ENCODE results near the gene DFFA. TPM values are rescaled to one million over a fixed set of nuclear protein-coding genes. Genes with fewer than 3 reads are reported as not detected.
A peak's percentile ranks its signal among the peaks of the same experiment; 100 is the strongest.
"Not testable (repeated sequence)": the region's sequence is repeated elsewhere in the genome, so short reads cannot be mapped to it uniquely, and the experiment has no call there.

DFFA gene
- total and polyA plus RNA-seq, 2 experiments from 2014 or later: 35.0 to 50.3 TPM

DNA sequence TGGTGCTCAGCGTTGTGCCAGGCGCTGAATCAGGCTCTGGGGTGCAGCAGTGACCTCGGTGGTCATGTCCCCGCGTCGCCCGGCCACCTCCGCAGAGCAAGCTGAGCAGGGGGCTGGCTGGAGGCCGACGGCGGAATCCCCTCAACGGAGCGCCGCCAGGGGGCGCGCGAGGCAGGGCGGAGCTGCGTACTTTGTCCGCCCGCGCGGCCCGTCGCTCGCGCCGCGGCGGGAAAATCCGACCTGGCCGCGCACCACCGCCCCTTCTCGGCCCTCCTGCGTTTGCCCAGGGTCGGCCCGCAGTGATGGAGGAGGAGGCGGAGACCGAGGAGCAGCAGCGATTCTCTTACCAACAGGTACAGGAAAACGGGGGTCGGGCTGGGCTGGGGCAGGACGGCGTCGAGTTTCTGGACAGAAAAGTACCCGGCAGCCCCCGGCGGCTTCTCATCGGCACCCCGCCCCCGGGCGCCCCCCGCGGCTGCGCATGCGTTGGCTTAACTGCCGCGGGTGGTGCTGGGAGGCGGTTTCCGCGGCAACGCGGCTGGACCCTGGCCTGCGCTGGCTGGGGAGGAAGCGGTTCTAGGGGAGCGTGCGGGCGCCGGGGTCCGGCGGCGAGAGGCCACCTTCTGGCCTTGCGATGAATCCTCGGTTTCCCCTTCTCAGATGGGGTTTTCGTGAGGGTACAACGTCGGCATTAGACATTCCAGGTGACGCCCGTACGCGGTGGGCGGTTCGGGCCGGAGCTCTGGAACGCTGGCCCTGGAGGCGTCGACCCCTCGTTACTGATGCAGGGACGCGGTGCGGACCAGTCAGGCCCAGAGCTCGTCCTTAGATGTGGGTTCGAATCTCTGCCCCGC is 41.9 kb downstream of the DFFA start, which contains the start of gene CENPS:
CENPS (plus strand) TSS at position 218 of the 854 bp plus-strand sequence; CDS start at position 303, 85 bp downstream.
- peaks cover 18% of the 10 kb centered on the region for H3K79me2 ChIP-seq (ENCODE audit: insufficient read depth)
- no peaks in the 10 kb centered on the region for H3K36me3 ChIP-seq (ENCODE audit: low read depth)
- H3F3A ChIP-seq (ENCODE audit: insufficient read depth): no peaks in the 10 kb centered on the region
- H3K9ac ChIP-seq: peak within 1 kb of the TSS; percentile 92
- peak within 1 kb of the TSS; percentile 76 for H3K27ac ChIP-seq
- no peaks in the 10 kb centered on the region for H3K9me3 ChIP-seq (ENCODE audit: low read depth)
- H3K4me3 ChIP-seq: peak within 1 kb of the TSS; percentile 95
- H2AFZ ChIP-seq: peak within 1 kb of the TSS; percentile 94
- peak within 1 kb of the TSS; percentile 98 for H3K4me2 ChIP-seq (ENCODE audit: unreplicated experiment)
- WGBS, 2 experiments (ENCODE audit: low coverage in 1 of 2, low lambda C conversion rate in 2 of 2, missing lambda C conversion rate in 2 of 2): 1% methylated on average over 54 to 63 of the region's 95 CpGs
- H3K4me1 ChIP-seq (ENCODE audit: insufficient read depth): peaks cover 10% of the 10 kb centered on the region
- H4K20me1 ChIP-seq (ENCODE audit: insufficient read depth): no peaks in the 10 kb centered on the region
- no peaks in the 10 kb centered on the region for H3K27me3 ChIP-seq (replicated peaks; ENCODE audit: insufficient read depth)
- H3K9me2 ChIP-seq (ENCODE audit: insufficient read depth): no peaks in the 10 kb centered on the region
- TF ChIP-seq EZH2phosphoT487 (IDR thresholded peaks at IDR 0.05; ENCODE audit: insufficient read depth, low read depth): no peak
- TF ChIP-seq EZH2 (IDR thresholded peaks at IDR 0.05; ENCODE audit: insufficient read depth, poor library complexity, severe bottlenecking): no peak
- peak; percentile 96 for DNase-seq
- in situ Hi-C loops (cut with MboI): no loop called here

DNA sequence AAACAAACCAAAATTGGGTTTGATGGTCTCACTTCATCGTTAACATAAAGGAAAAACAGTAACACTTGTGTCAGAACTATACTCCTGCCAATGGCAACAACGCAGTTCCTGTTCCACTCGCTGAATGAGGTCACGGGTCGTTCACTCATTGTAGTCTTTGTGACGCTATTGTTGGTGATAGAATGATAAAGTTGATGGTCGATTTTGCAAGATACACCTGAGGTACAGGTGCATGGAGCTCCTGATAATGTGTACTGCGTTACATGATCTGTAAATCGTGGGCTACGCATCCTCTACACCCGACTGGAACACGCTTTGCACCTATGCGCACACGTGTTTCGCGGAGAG is 42.5 kb downstream of the DFFA start:
- peak overlapping the region; percentile 95 for H3K4me3 ChIP-seq
- no peaks in the 10 kb centered on the region for H3K27me3 ChIP-seq (replicated peaks; ENCODE audit: insufficient read depth)
- no peaks in the 10 kb centered on the region for H3K36me3 ChIP-seq (ENCODE audit: low read depth)
- no peak for TF ChIP-seq EZH2 (IDR thresholded peaks at IDR 0.05; ENCODE audit: insufficient read depth, poor library complexity, severe bottlenecking)
- 15 to 17% methylated on average over 16 of the region's 16 CpGs for WGBS, 2 experiments (ENCODE audit: low coverage in 1 of 2, low lambda C conversion rate in 2 of 2, missing lambda C conversion rate in 2 of 2)
- DNase-seq: peak; percentile 63
- peaks cover 10% of the 10 kb centered on the region for H3K4me1 ChIP-seq (ENCODE audit: insufficient read depth)
- in situ Hi-C loops (cut with MboI): no loop called here
- H3K9me3 ChIP-seq (ENCODE audit: low read depth): no peaks in the 10 kb centered on the region
- H3K9me2 ChIP-seq (ENCODE audit: insufficient read depth): no peaks in the 10 kb centered on the region
- no peaks in the 10 kb centered on the region for H4K20me1 ChIP-seq (ENCODE audit: insufficient read depth)
- no peaks in the 10 kb centered on the region for H3F3A ChIP-seq (ENCODE audit: insufficient read depth)
- peak overlapping the region; percentile 98 for H3K4me2 ChIP-seq (ENCODE audit: unreplicated experiment)
- H3K9ac ChIP-seq: peak overlapping the region; percentile 92
- peaks cover 18% of the 10 kb centered on the region for H3K79me2 ChIP-seq (ENCODE audit: insufficient read depth)
- peak overlapping the region; percentile 94 for H2AFZ ChIP-seq
- H3K27ac ChIP-seq: no peak overlapping the region

DNA sequence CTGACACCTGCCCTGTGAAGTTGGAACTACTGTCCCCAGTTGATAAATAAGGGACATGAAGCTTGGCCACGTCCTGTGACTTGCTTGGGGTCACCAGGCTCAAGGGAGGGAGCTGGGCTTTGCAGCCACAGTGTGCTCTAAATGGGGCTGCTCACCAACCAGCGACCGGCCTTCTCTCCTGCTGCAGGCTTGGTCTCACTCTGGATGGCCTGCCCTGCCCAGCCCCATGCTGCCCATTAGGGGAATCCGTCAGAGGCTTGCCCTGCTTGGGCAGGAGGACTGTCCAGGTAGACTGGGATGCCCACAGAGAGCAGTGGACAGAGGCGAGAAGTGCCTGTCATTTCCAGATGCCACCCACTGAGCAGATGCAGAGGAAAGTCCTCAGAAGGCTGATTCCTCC is 43.3 kb downstream of the DFFA start:
- H4K20me1 ChIP-seq (ENCODE audit: insufficient read depth): no peaks in the 10 kb centered on the region
- peaks cover 10% of the 10 kb centered on the region for H3K4me1 ChIP-seq (ENCODE audit: insufficient read depth)
- no peaks in the 10 kb centered on the region for H3K27me3 ChIP-seq (replicated peaks; ENCODE audit: insufficient read depth)
- no peak overlapping the region for H3K9ac ChIP-seq
- in situ Hi-C loops (cut with MboI): no loop called here
- 73 to 76% methylated on average over 5 of the region's 5 CpGs for WGBS, 2 experiments (ENCODE audit: low coverage in 1 of 2, low lambda C conversion rate in 2 of 2, missing lambda C conversion rate in 2 of 2)
- H3F3A ChIP-seq (ENCODE audit: insufficient read depth): no peaks in the 10 kb centered on the region
- H2AFZ ChIP-seq: no peak overlapping the region
- H3K9me3 ChIP-seq (ENCODE audit: low read depth): no peaks in the 10 kb centered on the region
- H3K9me2 ChIP-seq (ENCODE audit: insufficient read depth): no peaks in the 10 kb centered on the region
- H3K4me3 ChIP-seq: no peak overlapping the region
- H3K79me2 ChIP-seq (ENCODE audit: insufficient read depth): peaks cover 18% of the 10 kb centered on the region
- DNase-seq: no peak
- no peak overlapping the region for H3K27ac ChIP-seq
- no peak overlapping the region for H3K4me2 ChIP-seq (ENCODE audit: unreplicated experiment)
- no peak for TF ChIP-seq EZH2 (IDR thresholded peaks at IDR 0.05; ENCODE audit: insufficient read depth, poor library complexity, severe bottlenecking)
- TF ChIP-seq EZH2phosphoT487 (IDR thresholded peaks at IDR 0.05; ENCODE audit: insufficient read depth, low read depth): no peak
- no peaks in the 10 kb centered on the region for H3K36me3 ChIP-seq (ENCODE audit: low read depth)

DNA sequence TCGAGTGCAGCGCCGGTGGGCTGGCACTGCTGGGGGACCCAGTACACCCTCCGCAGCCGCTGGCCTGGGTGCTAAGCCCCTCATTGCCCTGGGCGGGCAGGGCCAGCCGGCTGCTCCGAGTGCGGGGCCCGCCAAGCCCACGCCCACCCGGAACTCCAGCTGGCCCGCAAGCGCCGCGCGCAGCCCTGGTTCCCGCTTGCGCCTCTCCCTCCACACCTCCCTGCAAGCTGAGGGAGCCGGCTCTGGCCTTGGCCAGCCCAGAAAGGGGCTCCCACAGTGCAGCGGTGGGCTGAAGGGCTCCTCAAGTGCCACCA is 45.8 kb downstream of the DFFA start:
- H3K4me3 ChIP-seq; H3K36me3 ChIP-seq (ENCODE audit: low read depth); H4K20me1 ChIP-seq (ENCODE audit: insufficient read depth); H3K4me1 ChIP-seq (ENCODE audit: insufficient read depth); DNase-seq; in situ Hi-C loops (cut with MboI); H3K27ac ChIP-seq; H3K9ac ChIP-seq; H3K9me2 ChIP-seq (ENCODE audit: insufficient read depth); H3K79me2 ChIP-seq (ENCODE audit: insufficient read depth); H2AFZ ChIP-seq; H3K9me3 ChIP-seq (ENCODE audit: low read depth); H3F3A ChIP-seq (ENCODE audit: insufficient read depth); H3K27me3 ChIP-seq (replicated peaks; ENCODE audit: insufficient read depth); H3K4me2 ChIP-seq (ENCODE audit: unreplicated experiment): not testable (repeated sequence)
- WGBS, 2 experiments (ENCODE audit: low coverage in 1 of 2, low lambda C conversion rate in 2 of 2, missing lambda C conversion rate in 2 of 2): 98% methylated on average over 9 to 14 of the region's 21 CpGs

DNA sequence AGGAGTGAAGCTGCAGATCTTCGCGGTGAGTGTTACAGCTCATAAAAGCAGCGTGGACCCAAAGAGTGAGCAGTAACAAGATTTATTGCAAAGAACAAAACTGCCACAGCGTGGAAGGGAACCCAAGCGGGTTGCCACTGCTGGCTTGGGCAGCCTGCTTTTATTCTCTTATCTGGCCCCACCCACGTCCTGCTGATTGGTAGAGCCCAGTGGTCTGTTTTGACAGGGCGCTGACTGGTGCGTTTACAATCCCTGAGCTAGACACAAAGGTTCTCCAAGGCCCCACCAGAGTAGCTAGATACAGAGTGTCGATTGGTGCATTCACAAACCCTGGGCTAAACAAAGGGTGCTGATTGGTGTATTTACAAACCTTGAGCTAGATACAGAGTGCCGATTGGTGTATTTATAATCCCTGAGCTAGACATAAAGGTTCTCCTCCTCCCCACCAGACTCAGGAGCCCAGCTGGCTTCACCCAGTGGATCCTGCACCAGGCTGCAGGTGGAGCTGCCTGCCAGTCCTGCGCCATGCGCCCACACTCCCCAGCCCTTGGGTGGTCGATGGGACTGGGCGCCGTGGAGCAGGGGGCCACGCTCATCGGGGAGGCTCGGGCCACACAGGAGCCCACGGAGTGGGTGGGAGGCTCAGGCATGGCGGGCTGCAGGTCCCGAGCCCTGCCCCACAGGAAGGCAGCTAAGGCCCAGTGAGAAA is 46.3 kb downstream of the DFFA start:
- DNase-seq; H4K20me1 ChIP-seq (ENCODE audit: insufficient read depth); H3K79me2 ChIP-seq (ENCODE audit: insufficient read depth); H3K4me1 ChIP-seq (ENCODE audit: insufficient read depth); H3K9me2 ChIP-seq (ENCODE audit: insufficient read depth); in situ Hi-C loops (cut with MboI); H3K36me3 ChIP-seq (ENCODE audit: low read depth); H3F3A ChIP-seq (ENCODE audit: insufficient read depth); H3K27me3 ChIP-seq (replicated peaks; ENCODE audit: insufficient read depth); H3K9me3 ChIP-seq (ENCODE audit: low read depth); H3K27ac ChIP-seq: not testable (repeated sequence)
- WGBS, 2 experiments (ENCODE audit: low coverage in 1 of 2, low lambda C conversion rate in 2 of 2, missing lambda C conversion rate in 2 of 2): 66 to 74% methylated on average over 21 of the region's 21 CpGs
- peak overlapping the region; percentile 75 for H3K4me2 ChIP-seq (ENCODE audit: unreplicated experiment)
- H2AFZ ChIP-seq: peak overlapping the region; percentile 86
- H3K9ac ChIP-seq: peak overlapping the region; percentile 60
- H3K4me3 ChIP-seq: peak overlapping the region; percentile 60
